ENCODE data around the gene JARID2. TPM values are rescaled to one million over a fixed set of nuclear protein-coding genes. Genes with fewer than 3 reads are reported as not detected.

JARID2 gene
- polyA plus RNA-seq, 1 of the 3 experiments (the other 2 are of a cell fraction): 3.4 TPM

DNA sequence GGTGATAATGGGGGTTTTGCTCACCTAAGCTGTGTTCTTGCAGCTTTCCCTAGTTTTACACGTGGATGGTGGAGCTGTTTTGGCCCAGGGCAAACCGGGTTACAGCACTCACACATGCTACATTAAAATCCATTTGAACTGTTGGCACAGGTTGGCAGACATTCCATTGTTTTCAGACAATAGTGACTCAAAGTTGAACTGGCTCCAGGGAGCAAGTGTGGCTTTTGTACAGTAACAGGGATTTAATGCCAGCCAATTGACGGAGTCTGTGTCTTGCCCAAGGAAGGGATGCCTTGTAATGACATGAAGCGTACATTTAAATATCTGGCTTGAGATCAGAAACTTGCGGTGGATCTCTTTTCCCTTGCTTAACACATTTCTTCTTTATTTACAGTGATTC lies 233.9 kb downstream of the JARID2 start:
- Histone ChIP-seq H3K4me3 (ENCODE audit: low read depth in 2 of 2, low read length in 1 of 2) (no peak overlapping the region), H3K36me3 (replicated peaks in 1 of 2; ENCODE audit: control insufficient read depth in 1 of 2, insufficient read depth in 2 of 2, low read length in 1 of 2) (no peaks in the 10 kb centered on the region), H3K9ac (no peak overlapping the region), H3F3A (replicated peaks; ENCODE audit: insufficient read depth) (no peaks in the 10 kb centered on the region), H3K4me2 (no peak overlapping the region), H3K9me2 (no peaks in the 10 kb centered on the region), H4K20me1 (ENCODE audit: insufficient read depth) (no peaks in the 10 kb centered on the region), H3K27me3 (ENCODE audit: insufficient read depth) (no peaks in the 10 kb centered on the region), H3K27ac (ENCODE audit: low read depth in 2 of 2, low read length in 1 of 2) (no peak overlapping the region), H3K4me1 (ENCODE audit: control insufficient read depth in 1 of 2, insufficient read depth in 2 of 2, low read depth in 1 of 2, low read length in 1 of 2) (peaks cover 19 to 24% of the 10 kb centered on the region in 2 experiments), H2AFZ (ENCODE audit: low read depth) (no peak overlapping the region), H3K79me2 (ENCODE audit: insufficient read depth) (no peaks in the 10 kb centered on the region), H3K9me3 (no peaks in the 10 kb centered on the region)
- CTCF ChIA-PET: interaction anchor here (2.3 kb wide), 1 partner anchor 35 kb away, joined by 5 read pairs; no protein-coding TSS in a partner anchor
- no peak for TF ChIP-seq NRF1 (IDR thresholded peaks at IDR 0.05; ENCODE audit: low read depth, low read length)
- peak; percentile 65 for TF ChIP-seq NFIC (IDR thresholded peaks at IDR 0.05; ENCODE audit: borderline replicate concordance)
- 69% methylated on average over 5 of the region's 5 CpGs for WGBS (ENCODE audit: low lambda C conversion rate)
- no peak for DNase-seq
- POLR2A ChIA-PET: no interaction called here

DNA sequence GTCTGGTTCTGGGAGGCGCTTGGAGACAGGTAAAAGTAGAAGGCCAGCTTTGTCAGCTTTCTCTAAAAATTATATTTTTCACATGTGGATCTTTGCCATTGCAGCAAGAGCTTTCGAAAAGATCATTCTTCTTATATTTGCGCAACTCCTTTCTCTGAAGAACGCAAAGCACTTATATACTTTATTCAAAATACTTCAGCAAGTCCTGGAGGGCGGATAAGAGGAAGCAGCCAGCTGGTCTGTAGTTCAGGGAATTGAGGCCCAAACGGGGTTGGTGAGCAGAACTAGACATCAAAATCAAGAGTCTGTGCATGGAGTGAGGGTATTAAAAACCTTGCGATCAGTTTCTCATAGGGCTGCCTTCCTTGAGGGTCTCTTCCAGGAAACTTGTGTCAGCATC lies 234.7 kb downstream of the JARID2 start:
- H3K4me2 ChIP-seq: no peak overlapping the region
- H3K79me2 ChIP-seq (ENCODE audit: insufficient read depth): no peaks in the 10 kb centered on the region
- H3F3A ChIP-seq (replicated peaks; ENCODE audit: insufficient read depth): no peaks in the 10 kb centered on the region
- ChIA-PET POLR2A (no interaction called here), CTCF (interaction anchor here (1.0 to 2.3 kb wide), 5 partner anchors 10 to 143 kb away, joined by 3 to 5 read pairs (median 4); no protein-coding TSS in a partner anchor)
- DNase-seq: no peak
- no peak overlapping the region for H3K27ac ChIP-seq (ENCODE audit: low read depth in 2 of 2, low read length in 1 of 2)
- H3K4me3 ChIP-seq (ENCODE audit: low read depth in 2 of 2, low read length in 1 of 2): no peak overlapping the region
- H2AFZ ChIP-seq (ENCODE audit: low read depth): no peak overlapping the region
- H3K9ac ChIP-seq: no peak overlapping the region
- TF ChIP-seq POLR2AphosphoS5 (IDR thresholded peaks at IDR 0.05; ENCODE audit: low read depth, low read length) (no peak), RCOR1 (IDR thresholded peaks at IDR 0.05; ENCODE audit: low read length) (no peak), EP300 (IDR thresholded peaks at IDR 0.05; ENCODE audit: borderline replicate concordance in 1 of 2, low read depth in 1 of 2, low read length in 1 of 2) (no peak), YY1 (IDR thresholded peaks at IDR 0.05; ENCODE audit: low read depth) (no peak)
- TF ChIP-seq, protein P1, sequence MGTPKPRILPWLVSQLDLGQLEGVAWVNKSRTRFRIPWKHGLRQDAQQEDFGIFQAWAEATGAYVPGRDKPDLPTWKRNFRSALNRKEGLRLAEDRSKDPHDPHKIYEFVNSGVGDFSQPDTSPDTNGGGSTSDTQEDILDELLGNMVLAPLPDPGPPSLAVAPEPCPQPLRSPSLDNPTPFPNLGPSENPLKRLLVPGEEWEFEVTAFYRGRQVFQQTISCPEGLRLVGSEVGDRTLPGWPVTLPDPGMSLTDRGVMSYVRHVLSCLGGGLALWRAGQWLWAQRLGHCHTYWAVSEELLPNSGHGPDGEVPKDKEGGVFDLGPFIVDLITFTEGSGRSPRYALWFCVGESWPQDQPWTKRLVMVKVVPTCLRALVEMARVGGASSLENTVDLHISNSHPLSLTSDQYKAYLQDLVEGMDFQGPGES (IDR thresholded peaks at IDR 0.05; ENCODE audit: low read depth, low read length): no peak
- H3K9me3 ChIP-seq: no peaks in the 10 kb centered on the region
- no peaks in the 10 kb centered on the region for H3K27me3 ChIP-seq (ENCODE audit: insufficient read depth)
- H3K4me1 ChIP-seq (ENCODE audit: control insufficient read depth in 1 of 2, insufficient read depth in 2 of 2, low read depth in 1 of 2, low read length in 1 of 2): peaks cover 19 to 24% of the 10 kb centered on the region in 2 experiments
- 81% methylated on average over 7 of the region's 7 CpGs for WGBS (ENCODE audit: low lambda C conversion rate)
- no peaks in the 10 kb centered on the region for H3K9me2 ChIP-seq
- H4K20me1 ChIP-seq (ENCODE audit: insufficient read depth): no peaks in the 10 kb centered on the region
- H3K36me3 ChIP-seq (replicated peaks in 1 of 2; ENCODE audit: control insufficient read depth in 1 of 2, insufficient read depth in 2 of 2, low read length in 1 of 2): no peaks in the 10 kb centered on the region

GRCh38 chr6:15481390-15482291 lies 235.8 kb downstream of the JARID2 start:
- ChIA-PET POLR2A (no interaction called here), CTCF (interaction anchor here (1.0 to 1.6 kb wide), 5 partner anchors 9 to 142 kb away, joined by 3 to 6 read pairs (median 4); no protein-coding TSS in a partner anchor)
- TF ChIP-seq MXI1 (IDR thresholded peaks at IDR 0.05; ENCODE audit: low read depth, low read length) (no peak), GATA2 (CRISPR knock-in tag; IDR thresholded peaks at IDR 0.05) (0 out of 2 replicates have a peak, but pooled peaks have one; percentile 11), FOSL2 (IDR thresholded peaks at IDR 0.05; ENCODE audit: borderline replicate concordance, low read depth) (no peak), EP300 (IDR thresholded peaks at IDR 0.05; ENCODE audit: borderline replicate concordance in 1 of 2, low read depth in 1 of 2, low read length in 1 of 2) (no peak)
- no peaks in the 10 kb centered on the region for H3K9me3 ChIP-seq
- peaks cover 14 to 19% of the 10 kb centered on the region in 2 experiments for H3K4me1 ChIP-seq (ENCODE audit: control insufficient read depth in 1 of 2, insufficient read depth in 2 of 2, low read depth in 1 of 2, low read length in 1 of 2)
- H3K9me2 ChIP-seq: no peaks in the 10 kb centered on the region
- H3F3A ChIP-seq (replicated peaks; ENCODE audit: insufficient read depth): no peaks in the 10 kb centered on the region
- DNase-seq: no peak
- H3K36me3 ChIP-seq (replicated peaks in 1 of 2; ENCODE audit: control insufficient read depth in 1 of 2, insufficient read depth in 2 of 2, low read length in 1 of 2): no peaks in the 10 kb centered on the region
- no peaks in the 10 kb centered on the region for H4K20me1 ChIP-seq (ENCODE audit: insufficient read depth)
- no peaks in the 10 kb centered on the region for H3K79me2 ChIP-seq (ENCODE audit: insufficient read depth)
- H3K4me3 ChIP-seq (ENCODE audit: low read depth in 2 of 2, low read length in 1 of 2): no peak overlapping the region
- no peak overlapping the region for H3K4me2 ChIP-seq
- WGBS (ENCODE audit: low lambda C conversion rate): 96% methylated on average over 10 of the region's 10 CpGs
- H3K27ac ChIP-seq (ENCODE audit: low read depth in 2 of 2, low read length in 1 of 2): no peak overlapping the region
- no peak overlapping the region for H2AFZ ChIP-seq (ENCODE audit: low read depth)
- H3K9ac ChIP-seq: no peak overlapping the region
- no peaks in the 10 kb centered on the region for H3K27me3 ChIP-seq (ENCODE audit: insufficient read depth)

All from SK-N-SH (cell line).